Islet of Langerhans (tissue), 1 donor: ENCODE measurements around the gene TMEM30A.

ENCODE experiments used
- FAIRE-seq: peaks from one replicate; lab custom pipeline; 2011; peaks lifted over from hg19 to GRCh38; lab: Jason Lieb, UNC

Gene TMEM30A

GRCh38 chr6:75284632-75285282 lies at the start of gene TMEM30A:
Gene TMEM30A (minus strand): TSS chr6:75284792. CDS start chr6:75284638, 154 bp downstream.
- peak; percentile 99 for FAIRE-seq

- FAIRE-seq, result no peak
Observed at GRCh38 chr6:75333676-75334200, 49.1 kb upstream of the TMEM30A start.

GRCh38 chr6:75331151-75331550 lies 46.6 kb upstream of the TMEM30A start:
- no peak for FAIRE-seq

- FAIRE-seq, result no peak
Observed at GRCh38 chr6:75329703-75330102, 45.1 kb upstream of the TMEM30A start.

GRCh38 chr6:75327807-75328206 lies 43.2 kb upstream of the TMEM30A start:
- no peak for FAIRE-seq

GRCh38 chr6:75326557-75327258 lies 42.1 kb upstream of the TMEM30A start:
- no peak for FAIRE-seq

- FAIRE-seq, result no peak
Observed at GRCh38 chr6:75318900-75319299, 34.3 kb upstream of the TMEM30A start.

- no peak for FAIRE-seq
Observed at GRCh38 chr6:75317503-75318206, 33.1 kb upstream of the TMEM30A start.

- peak; percentile 72 for FAIRE-seq
Observed at GRCh38 chr6:75315978-75316377, 31.4 kb upstream of the TMEM30A start.

GRCh38 chr6:75308250-75308988 lies 23.8 kb upstream of the TMEM30A start:
- FAIRE-seq, result no peak

- FAIRE-seq, result no peak
Observed at GRCh38 chr6:75307364-75308004, 22.9 kb upstream of the TMEM30A start.

GRCh38 chr6:75306064-75306463 lies 21.5 kb upstream of the TMEM30A start:
- no peak for FAIRE-seq

- FAIRE-seq, result no peak
Observed at GRCh38 chr6:75305573-75305972, 21.0 kb upstream of the TMEM30A start.

- FAIRE-seq, result no peak
Observed at GRCh38 chr6:75302280-75302679, 17.7 kb upstream of the TMEM30A start.

- FAIRE-seq, result no peak
Observed at GRCh38 chr6:75301537-75301936, 16.9 kb upstream of the TMEM30A start.

GRCh38 chr6:75301088-75301487 lies 16.5 kb upstream of the TMEM30A start:
- no peak for FAIRE-seq

GRCh38 chr6:75300531-75300855 lies 15.9 kb upstream of the TMEM30A start:
- no peak for FAIRE-seq

- FAIRE-seq, result no peak
Observed at GRCh38 chr6:75299801-75300530, 15.4 kb upstream of the TMEM30A start.

- FAIRE-seq, result peak; percentile 99
Observed at GRCh38 chr6:75296811-75297779, 12.5 kb upstream of the TMEM30A start.

GRCh38 chr6:75292555-75292954 lies 8.0 kb upstream of the TMEM30A start:
- no peak for FAIRE-seq
